Measurements from ENCODE around the gene NSMCE1. TPM values are rescaled to one million over a fixed set of nuclear protein-coding genes. Genes with fewer than 3 reads are reported as not detected.

NSMCE1 gene
- total and polyA plus RNA-seq, 2 of the 8 experiments (the other 6 are each of a cell fraction or from before 2014, with no cell fraction given): 8.1 to 16.6 TPM

DNA sequence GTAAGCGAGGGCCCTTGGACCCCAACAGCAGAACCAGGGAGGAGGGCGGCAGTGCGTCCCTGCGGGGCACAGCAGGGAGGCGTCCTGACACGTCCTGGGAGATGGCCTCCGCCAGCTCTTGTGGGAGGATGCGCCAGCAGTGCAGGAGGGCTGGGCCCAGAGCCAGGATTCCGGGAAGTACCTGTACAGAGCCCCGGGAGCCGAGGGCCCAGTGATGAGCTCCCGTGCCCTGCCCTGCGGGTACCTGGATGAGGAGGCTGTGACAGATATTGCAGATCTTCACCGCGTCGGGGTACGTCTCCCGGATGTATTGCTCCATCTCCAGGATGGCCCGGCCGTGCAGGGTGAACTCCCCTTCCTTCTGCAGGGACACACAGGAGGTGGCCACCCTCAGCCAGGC, 42.1 kb downstream of the NSMCE1 start (continued):
- TF ChIP-seq NANOG (IDR thresholded peaks at IDR 0.05; ENCODE audit: insufficient read depth, low read depth, low read length, poor library complexity, severe bottlenecking): no peak
- no peak for TF ChIP-seq POU5F1 (IDR thresholded peaks at IDR 0.05; ENCODE audit: low read depth, low read length)
- TF ChIP-seq, protein P1, sequence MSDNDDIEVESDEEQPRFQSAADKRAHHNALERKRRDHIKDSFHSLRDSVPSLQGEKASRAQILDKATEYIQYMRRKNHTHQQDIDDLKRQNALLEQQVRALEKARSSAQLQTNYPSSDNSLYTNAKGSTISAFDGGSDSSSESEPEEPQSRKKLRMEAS (IDR thresholded peaks at IDR 0.05): no peak
- TF ChIP-seq RFX5 (IDR thresholded peaks at IDR 0.05; ENCODE audit: borderline replicate concordance, low read depth, low read length): no peak

Measured in H1 (cell line).